CD14-positive monocyte (primary cell): Measurements from ENCODE around the gene ATP2B1. TPM values are rescaled to one million over a fixed set of nuclear protein-coding genes. Genes with fewer than 3 reads are reported as not detected.

Experiments used
- DNase-seq, 3 donors: peaks; one replicate each; pipeline ENCODE4 v3.0.0-alpha.2; 2011 to 2022
- H2AFZ ChIP-seq: 2 replicates; pipeline ENCODE4 v1.6.0; 2012; ENCODE audit warnings: mild to moderate bottlenecking, low read depth, low read length, inconsistent platforms; ENCODE audit not compliant: insufficient read depth, poor library complexity, severe bottlenecking
- H3K27ac ChIP-seq, 2 donors: 1 replicate in 1 of 2; 2 replicates in 1 of 2; pipeline ENCODE4 v1.5.1; 2012 to 2013; ENCODE audit warnings: low read length in 2 of 2, control low read depth in 1 of 2, inconsistent platforms in 1 of 2, low read depth in 1 of 2, mild to moderate bottlenecking in 1 of 2
- H3K27me3 ChIP-seq, 2 donors: one replicate each; pipeline versions ENCODE4 v1.6.0 to v1.6.1; 2011 to 2013; ENCODE audit warnings: low read length in 2 of 2; ENCODE audit not compliant: control insufficient read depth in 2 of 2, insufficient read depth in 2 of 2
- H3K36me3 ChIP-seq, 2 donors: replicated peaks in 1 of 2; 1 replicate in 1 of 2; 2 replicates in 1 of 2; pipeline versions ENCODE4 v1.5.1 to v1.6.1; 2012 to 2013; ENCODE audit warnings: low read length in 2 of 2, control low read depth in 1 of 2, inconsistent platforms in 1 of 2, mild to moderate bottlenecking in 1 of 2; ENCODE audit not compliant: insufficient read depth in 2 of 2, control insufficient read depth in 1 of 2
- H3K4me1 ChIP-seq, 2 donors: 1 replicate in 1 of 2; 2 replicates in 1 of 2; pipeline versions ENCODE4 v1.5.1 to v1.6.1; 2012 to 2013; ENCODE audit warnings: low read length in 2 of 2, control low read depth in 1 of 2, inconsistent platforms in 1 of 2, mild to moderate bottlenecking in 1 of 2, moderate library complexity in 1 of 2; ENCODE audit not compliant: insufficient read depth in 2 of 2, control insufficient read depth in 1 of 2
- H3K4me2 ChIP-seq: replicated peaks from 2 replicates; pipeline ENCODE3; 2012; ENCODE audit warnings: low read length, moderate library complexity, mild to moderate bottlenecking; ENCODE audit not compliant: poor library complexity, severe bottlenecking; ENCODE audit errors: extremely low read depth
- H3K4me3 ChIP-seq, 3 experiments: fragments of 200-600 bp in 1 of 3; sonication (generic) in 1 of 3; replicated peaks in 1 of 3; 1 replicate in 2 of 3; 2 replicates in 1 of 3; pipeline ENCODE4 v1.5.1; 2011 to 2013; ENCODE audit warnings: low read length in 3 of 3, mild to moderate bottlenecking in 3 of 3, control low read depth in 2 of 3, low read depth in 2 of 3, inconsistent platforms in 1 of 3, moderate library complexity in 1 of 3
- H3K79me2 ChIP-seq: 2 replicates; pipeline ENCODE4 v1.6.0; 2012; ENCODE audit warnings: mild to moderate bottlenecking, control low read depth, inconsistent platforms, low read length, moderate library complexity; ENCODE audit not compliant: insufficient read depth
- H3K9ac ChIP-seq: 2 replicates; pipeline ENCODE4 v1.6.0; 2017; ENCODE audit warnings: low read length, mild to moderate bottlenecking; ENCODE audit not compliant: insufficient read depth, poor library complexity, severe bottlenecking
- H3K9me3 ChIP-seq, 2 donors: replicated peaks in 1 of 2; 1 replicate in 1 of 2; 2 replicates in 1 of 2; pipeline versions ENCODE4 v1.5.1 to v1.6.1; 2012 to 2013; ENCODE audit warnings: low read length in 2 of 2, control low read depth in 1 of 2; ENCODE audit not compliant: control insufficient read depth in 1 of 2, insufficient read depth in 1 of 2
- H4K20me1 ChIP-seq: 2 replicates; pipeline ENCODE4 v1.6.0; 2012; ENCODE audit warnings: mild to moderate bottlenecking, low read length, control low read depth, moderate library complexity; ENCODE audit not compliant: insufficient read depth
- H3K27ac Mint-ChIP-seq, 7 donors: one replicate each; pipeline ENCODE4 v1.8.0; 2020; ENCODE audit warnings: mild to moderate bottlenecking in 7 of 7, mixed read lengths in 7 of 7, moderate library complexity in 6 of 7, inconsistent platforms in 2 of 7
- H3K27me3 Mint-ChIP-seq, 3 donors: one replicate each; pipeline ENCODE4 v1.8.0; 2021 to 2022; ENCODE audit warnings: low read depth in 3 of 3, mild to moderate bottlenecking in 3 of 3, mixed read lengths in 3 of 3, moderate library complexity in 3 of 3, inconsistent platforms in 1 of 3
- H3K36me3 Mint-ChIP-seq, 2 donors: one replicate each; pipeline ENCODE4 v1.8.0; 2020; ENCODE audit warnings: mixed read lengths in 2 of 2, inconsistent platforms in 1 of 2, mild to moderate bottlenecking in 1 of 2
- H3K4me1 Mint-ChIP-seq: one replicate; pipeline ENCODE4 v1.8.0; 2020; ENCODE audit warnings: mild to moderate bottlenecking, mixed read lengths
- H3K4me3 Mint-ChIP-seq, 2 donors: one replicate each; pipeline ENCODE4 v1.8.0; 2020; ENCODE audit warnings: mild to moderate bottlenecking in 2 of 2, mixed read lengths in 2 of 2, moderate library complexity in 1 of 2
- H3K9me3 Mint-ChIP-seq, 7 donors: one replicate each; pipeline ENCODE4 v1.8.0; 2020 to 2022; ENCODE audit warnings: mixed read lengths in 7 of 7, mild to moderate bottlenecking in 6 of 7, moderate library complexity in 6 of 7, inconsistent platforms in 2 of 7
- CTCF ChIP-seq: fragments of 200-600 bp; IDR thresholded peaks from one replicate; pipeline ENCODE4 v1.8.0; 2022; ENCODE audit warnings: antibody characterized with exemption, mild to moderate bottlenecking
- WGBS: methylation state at CpG from one replicate; pipeline ENCODE4 v1.1.5; 2013; ENCODE audit warnings: missing lambda C conversion rate; ENCODE audit not compliant: insufficient coverage; 5-methylcytosine and 5-hydroxymethylcytosine counted together
- intact Hi-C, 2 donors: fragments of 100-400 bp; cut with micrococcal nuclease; formaldehyde crosslinking; loops; one replicate each; pipeline versions ENCODE4 v1.15.0 to v1.15.1; 2023
- polyA plus RNA-seq, 3 donors: library from polyadenylated mRNA; depleted of rRNA in 1 of 3; unstranded in 2 of 3; stranded (reverse) in 1 of 3; fragments of 300-500 nt in 2 of 3; fragments of >200 nt in 1 of 3; fragmentation: Illumina TruSeq in 2 of 3; gene quantifications; 1 replicate in 2 of 3; 2 replicates in 1 of 3; pipeline ENCODE4 v1.2.3, GENCODE V29; 2012 to 2021

The ATP2B1 gene
- polyA plus RNA-seq, 3 donors, result 35.9 to 59.3 (median 53.9) TPM

DNA sequence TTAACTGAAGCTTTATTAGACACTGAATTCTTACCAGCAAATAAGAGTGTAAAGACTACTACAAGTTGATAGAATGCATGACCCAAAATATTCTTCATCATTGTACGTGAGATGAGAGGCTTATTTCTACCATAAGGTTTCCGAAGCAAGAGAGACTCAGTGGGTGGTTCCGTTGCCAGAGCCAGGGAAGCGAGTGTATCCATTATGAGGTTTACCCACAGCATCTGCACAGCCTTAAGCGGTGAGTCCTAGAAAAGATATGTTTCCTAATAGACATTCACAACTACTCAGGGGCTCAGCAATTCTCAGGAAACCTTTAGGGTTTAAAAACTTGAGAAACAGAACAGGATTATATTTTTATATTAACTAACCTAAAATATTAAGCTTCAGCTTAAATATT, 105.0 kb downstream of the ATP2B1 start:
- Mint-ChIP-seq H3K4me1 (peaks cover 2% of the 10 kb centered on the region), H3K9me3 (no peaks in the 10 kb centered on the region), H3K27ac (no peak overlapping the region), H3K27me3 (no peaks in the 10 kb centered on the region), H3K4me3 (no peak overlapping the region), H3K36me3 (peaks cover 72 to 79% of the 10 kb centered on the region in 2 donors)
- no peak for TF ChIP-seq CTCF
- no peaks in the 10 kb centered on the region for H3K9me3 ChIP-seq
- peaks cover 66 to 99% of the 10 kb centered on the region in 2 donors for H3K36me3 ChIP-seq
- H3K27me3 ChIP-seq, result no peaks in the 10 kb centered on the region
- H3K4me3 ChIP-seq, result no peak overlapping the region
- no peaks in the 10 kb centered on the region for H3K4me1 ChIP-seq
- WGBS, result 100% methylated on average over 1 of the region's 5 CpGs
- H3K4me2 ChIP-seq, result no peak overlapping the region
- no peak for DNase-seq
- intact Hi-C loops, result no loop called here
- no peaks in the 10 kb centered on the region for H3K79me2 ChIP-seq
- peaks cover 23% of the 10 kb centered on the region for H4K20me1 ChIP-seq
- H3K9ac ChIP-seq, result no peak overlapping the region
- H3K27ac ChIP-seq, result no peak overlapping the region
- no peak overlapping the region for H2AFZ ChIP-seq

DNA sequence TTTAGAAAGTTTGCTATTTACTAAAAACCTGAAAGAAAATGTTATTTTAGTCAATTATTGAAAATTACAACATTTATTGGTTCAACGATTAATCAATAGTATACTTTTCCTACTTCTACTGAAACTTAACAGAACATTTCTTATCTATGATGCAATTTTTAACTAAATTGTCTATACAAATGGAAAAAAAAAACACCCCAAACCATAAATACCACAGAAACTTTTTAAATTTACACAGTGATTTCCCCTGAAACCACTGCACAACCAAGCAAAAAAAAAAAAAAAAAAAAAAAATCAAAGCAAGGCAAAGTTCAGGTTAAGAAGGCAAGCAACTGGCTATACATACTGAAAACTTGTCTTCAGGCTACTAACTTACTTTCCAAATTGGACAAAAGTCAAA, 110.9 kb downstream of the ATP2B1 start:
- H3K4me3 Mint-ChIP-seq, result no peak overlapping the region
- no peak overlapping the region for H3K27ac Mint-ChIP-seq
- intact Hi-C loops, result no loop called here
- Histone ChIP-seq H4K20me1 (peaks cover 18% of the 10 kb centered on the region), H3K79me2 (no peaks in the 10 kb centered on the region), H3K9ac (no peak overlapping the region), H3K27ac (no peak overlapping the region), H3K9me3 (no peaks in the 10 kb centered on the region), H2AFZ (no peak overlapping the region), H3K4me3 (no peak overlapping the region), H3K36me3 (peaks cover 53 to 82% of the 10 kb centered on the region in 2 donors), H3K27me3 (no peaks in the 10 kb centered on the region), H3K4me2 (no peak overlapping the region), H3K4me1 (no peaks in the 10 kb centered on the region)
- H3K9me3 Mint-ChIP-seq, result no peaks in the 10 kb centered on the region
- H3K27me3 Mint-ChIP-seq, result no peaks in the 10 kb centered on the region
- no peak for DNase-seq
- peaks cover 9% of the 10 kb centered on the region for H3K4me1 Mint-ChIP-seq
- WGBS, result no CpG with 5 or more reads among the region's 1 CpG
- no peak for TF ChIP-seq CTCF
- H3K36me3 Mint-ChIP-seq, result peaks cover 66 to 72% of the 10 kb centered on the region in 2 donors
